Effector memory CD8-positive, alpha-beta T cell (primary cell): ENCODE data around the gene USP6.
"Not testable (repeated sequence)": the region's sequence is repeated elsewhere in the genome, so short reads cannot be mapped to it uniquely, and the experiment has no call there.

Experiments
- ATAC-seq: fragments of 150-1000 bp; cut with Tn5 transposase; replicated peaks from 2 replicates; pipeline ENCODE4 v1.10.0; 2021; ENCODE audit warnings: mild to moderate bottlenecking, moderate library complexity
- DNase-seq, 3 experiments: peaks; one replicate each; pipeline ENCODE4 v3.0.0; 2021
- H3K27ac Mint-ChIP-seq, 2 donors: one replicate each; pipeline ENCODE4 v1.8.0; 2022; ENCODE audit warnings: mild to moderate bottlenecking in 2 of 2, mixed read lengths in 2 of 2, moderate library complexity in 2 of 2
- H3K27me3 Mint-ChIP-seq, 2 donors: one replicate each; pipeline ENCODE4 v1.8.0; 2022; ENCODE audit warnings: mixed read lengths in 2 of 2
- H3K36me3 Mint-ChIP-seq: one replicate; pipeline ENCODE4 v1.8.0; 2022; ENCODE audit warnings: mild to moderate bottlenecking, moderate library complexity, mixed read lengths; ENCODE audit not compliant: insufficient read depth
- H3K4me1 Mint-ChIP-seq, 2 donors: one replicate each; pipeline ENCODE4 v1.8.0; 2022; ENCODE audit warnings: low read depth in 2 of 2, mixed read lengths in 2 of 2
- H3K4me3 Mint-ChIP-seq, 2 donors: one replicate each; pipeline ENCODE4 v1.8.0; 2022; ENCODE audit warnings: mild to moderate bottlenecking in 2 of 2, mixed read lengths in 2 of 2, moderate library complexity in 2 of 2
- H3K9me3 Mint-ChIP-seq, 2 donors: one replicate each; pipeline ENCODE4 v1.8.0; 2022; ENCODE audit warnings: mixed read lengths in 2 of 2

Gene USP6

GRCh38 chr17:5126719-5127488 is 11.1 kb downstream of the USP6 start:
- Mint-ChIP-seq H3K9me3 (no peaks in the 10 kb centered on the region), H3K27ac (no peak overlapping the region), H3K36me3 (no peaks in the 10 kb centered on the region), H3K4me3 (no peak overlapping the region), H3K4me1 (no peaks in the 10 kb centered on the region), H3K27me3 (peaks cover 14 to 57% of the 10 kb centered on the region in 2 donors)
- ATAC-seq = no peak
- DNase-seq = no peak

- Mint-ChIP-seq H3K36me3 (no peaks in the 10 kb centered on the region), H3K27me3 (peaks cover 11 to 48% of the 10 kb centered on the region in 2 donors), H3K9me3 (no peaks in the 10 kb centered on the region), H3K27ac (no peak overlapping the region), H3K4me3 (no peak overlapping the region), H3K4me1 (no peaks in the 10 kb centered on the region)
- DNase-seq (no peak), ATAC-seq (no peak)
Observed at GRCh38 chr17:5127910-5128309, 12.1 kb downstream of the USP6 start.

GRCh38 chr17:5128387-5128786 is 12.6 kb downstream of the USP6 start:
- not testable (repeated sequence) for ATAC-seq, H3K36me3 Mint-ChIP-seq, H3K4me1 Mint-ChIP-seq, DNase-seq, H3K4me3 Mint-ChIP-seq, H3K27ac Mint-ChIP-seq, H3K9me3 Mint-ChIP-seq
- H3K27me3 Mint-ChIP-seq = peaks cover 11 to 48% of the 10 kb centered on the region in 2 donors

- H3K4me1 Mint-ChIP-seq = no peaks in the 10 kb centered on the region
Observed at GRCh38 chr17:5128905-5129535, 13.2 kb downstream of the USP6 start.

DNA sequence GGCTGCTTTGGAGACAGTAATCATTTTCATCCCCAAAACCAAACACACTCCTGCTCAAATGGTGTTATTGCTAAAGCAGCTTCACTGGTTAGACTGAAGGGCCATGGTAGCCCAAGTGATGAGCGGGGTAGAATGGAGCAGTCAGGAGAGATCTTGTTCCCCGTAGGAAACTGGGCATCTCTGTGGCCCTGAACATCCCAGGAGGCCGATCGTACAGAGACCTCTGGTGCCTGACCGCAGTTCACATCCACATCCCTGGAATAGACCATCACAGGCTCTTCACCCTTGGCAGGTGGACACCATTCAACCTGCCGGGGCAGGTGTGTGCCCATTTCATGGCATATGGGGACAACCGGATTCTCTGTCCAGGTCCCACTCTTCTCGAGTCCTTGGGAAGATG is 13.9 kb downstream of the USP6 start:
- H3K27me3 Mint-ChIP-seq = peaks cover 11 to 40% of the 10 kb centered on the region in 2 donors
- not testable (repeated sequence) for H3K27ac Mint-ChIP-seq, H3K9me3 Mint-ChIP-seq

More at GRCh38 chr17:5128905-5129535, 13.2 kb downstream of the USP6 start:
- DNase-seq (no peak), ATAC-seq (no peak)
- no peaks in the 10 kb centered on the region for H3K9me3 Mint-ChIP-seq
- H3K27me3 Mint-ChIP-seq = peaks cover 11 to 42% of the 10 kb centered on the region in 2 donors
- no peak overlapping the region for H3K27ac Mint-ChIP-seq
- no peak overlapping the region for H3K4me3 Mint-ChIP-seq
- H3K36me3 Mint-ChIP-seq = no peaks in the 10 kb centered on the region

DNA sequence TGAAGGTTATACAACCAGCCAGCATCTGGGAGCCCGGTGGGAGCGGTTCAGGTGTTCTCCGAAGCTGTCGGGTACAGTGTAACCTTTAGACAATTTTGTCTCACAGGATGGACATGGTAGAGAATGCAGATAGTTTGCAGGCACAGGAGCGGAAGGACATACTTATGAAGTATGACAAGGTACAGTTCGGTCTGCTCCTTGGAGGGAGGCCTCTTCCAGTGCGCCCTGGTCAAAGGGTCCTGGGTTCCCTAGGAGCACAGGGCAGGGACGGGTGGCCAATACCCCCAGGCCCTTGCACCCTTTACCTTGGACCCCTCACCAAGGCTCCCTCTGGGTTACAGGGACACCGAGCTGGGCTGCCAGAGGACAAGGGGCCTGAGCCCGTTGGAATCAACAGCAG is 14.4 kb downstream of the USP6 start:
- not testable (repeated sequence) for H3K4me1 Mint-ChIP-seq, H3K4me3 Mint-ChIP-seq, H3K36me3 Mint-ChIP-seq, DNase-seq, H3K9me3 Mint-ChIP-seq, H3K27ac Mint-ChIP-seq, ATAC-seq
- peaks cover 11 to 40% of the 10 kb centered on the region in 2 donors for H3K27me3 Mint-ChIP-seq

More for the DNA sequence above, 13.9 kb downstream of the USP6 start:
- not testable (repeated sequence) for H3K4me1 Mint-ChIP-seq, H3K4me3 Mint-ChIP-seq, H3K36me3 Mint-ChIP-seq, DNase-seq, ATAC-seq

DNA sequence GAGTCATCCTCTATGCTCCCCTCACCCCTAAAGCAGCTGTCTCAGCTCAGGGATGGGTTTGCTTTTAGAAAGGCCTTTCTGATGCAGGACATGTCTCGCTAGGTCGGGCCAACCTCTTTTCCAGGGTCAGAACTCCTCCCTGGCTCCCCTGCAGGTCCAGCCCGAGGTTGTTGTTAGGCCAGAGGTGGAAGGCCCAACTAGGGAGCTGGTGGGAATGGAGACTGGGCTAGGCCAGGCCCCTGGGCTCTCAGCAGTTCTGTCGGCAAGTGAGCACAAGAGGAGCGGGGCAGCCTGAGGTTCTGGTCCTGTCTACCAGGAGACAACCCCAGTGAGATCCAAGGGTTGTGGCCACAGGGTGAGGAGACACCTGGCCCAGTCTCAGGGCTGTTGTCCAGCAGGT is 14.9 kb downstream of the USP6 start:
- H3K36me3 Mint-ChIP-seq, DNase-seq, H3K27ac Mint-ChIP-seq, H3K4me1 Mint-ChIP-seq, H3K4me3 Mint-ChIP-seq, ATAC-seq, H3K9me3 Mint-ChIP-seq: not testable (repeated sequence)
- peaks cover 11 to 41% of the 10 kb centered on the region in 2 donors for H3K27me3 Mint-ChIP-seq

GRCh38 chr17:5131146-5131715 is 15.4 kb downstream of the USP6 start:
- no peak overlapping the region for H3K4me3 Mint-ChIP-seq
- no peak overlapping the region for H3K27ac Mint-ChIP-seq
- no peaks in the 10 kb centered on the region for H3K4me1 Mint-ChIP-seq
- H3K27me3 Mint-ChIP-seq = peaks cover 11 to 46% of the 10 kb centered on the region in 2 donors
- ATAC-seq (no peak), DNase-seq (no peak)
- H3K9me3 Mint-ChIP-seq = no peaks in the 10 kb centered on the region
- no peaks in the 10 kb centered on the region for H3K36me3 Mint-ChIP-seq

- H3K9me3 Mint-ChIP-seq, ATAC-seq, DNase-seq, H3K27ac Mint-ChIP-seq, H3K4me1 Mint-ChIP-seq, H3K4me3 Mint-ChIP-seq, H3K36me3 Mint-ChIP-seq: not testable (repeated sequence)
- H3K27me3 Mint-ChIP-seq = peaks cover 11 to 47% of the 10 kb centered on the region in 2 donors
Observed at GRCh38 chr17:5131799-5132502, 16.1 kb downstream of the USP6 start.

DNA sequence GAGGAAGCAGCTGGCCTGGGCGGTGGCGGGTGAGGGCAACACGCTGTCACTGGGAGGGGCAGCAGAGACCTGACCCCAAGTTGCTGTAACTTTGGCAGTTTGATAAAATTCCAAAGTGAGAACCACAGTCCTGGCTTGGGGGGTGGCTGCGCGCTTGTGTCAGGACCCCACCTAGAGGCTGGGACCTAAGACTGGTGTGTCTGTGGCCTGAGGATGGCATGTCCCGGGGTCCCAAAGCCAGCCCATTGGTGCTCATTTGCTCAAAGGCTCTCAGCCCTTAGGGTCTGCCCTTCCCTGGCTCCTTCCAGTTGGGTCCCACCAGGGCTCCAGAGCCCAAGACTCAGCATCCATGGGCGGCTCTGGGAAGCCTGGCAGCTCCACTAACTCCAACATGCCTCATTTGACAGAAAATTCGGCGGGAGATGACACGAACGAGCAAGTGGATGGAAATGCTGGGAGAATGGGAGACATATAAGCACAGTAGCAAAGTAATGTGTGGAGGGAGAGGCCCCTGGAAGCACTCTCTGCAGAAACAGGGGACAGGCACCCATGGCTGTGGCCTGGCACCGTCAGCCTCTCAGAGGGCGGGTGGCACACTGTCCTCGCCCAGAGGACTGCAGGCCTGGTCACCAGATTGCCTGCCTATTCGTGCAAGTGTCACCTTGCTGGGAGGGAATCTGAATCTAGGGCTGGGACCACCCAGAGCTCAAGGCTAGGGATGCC is 16.8 kb downstream of the USP6 start:
- DNase-seq, H3K36me3 Mint-ChIP-seq, H3K4me3 Mint-ChIP-seq, H3K9me3 Mint-ChIP-seq, ATAC-seq, H3K4me1 Mint-ChIP-seq, H3K27ac Mint-ChIP-seq: not testable (repeated sequence)
- peaks cover 4 to 40% of the 10 kb centered on the region in 2 donors for H3K27me3 Mint-ChIP-seq

GRCh38 chr17:5133311-5133710 is 17.5 kb downstream of the USP6 start:
- ATAC-seq = no peak
- Mint-ChIP-seq H3K27ac (no peak overlapping the region), H3K36me3 (no peaks in the 10 kb centered on the region), H3K9me3 (no peaks in the 10 kb centered on the region), H3K4me3 (no peak overlapping the region), H3K4me1 (no peaks in the 10 kb centered on the region), H3K27me3 (peaks cover 0 to 37% of the 10 kb centered on the region in 2 donors)
- no peak for DNase-seq

GRCh38 chr17:5133961-5134360 is 18.1 kb downstream of the USP6 start:
- not testable (repeated sequence) for H3K9me3 Mint-ChIP-seq, H3K4me3 Mint-ChIP-seq, H3K27ac Mint-ChIP-seq, DNase-seq, H3K36me3 Mint-ChIP-seq, H3K4me1 Mint-ChIP-seq, ATAC-seq
- H3K27me3 Mint-ChIP-seq = peaks cover 0 to 37% of the 10 kb centered on the region in 2 donors

DNA sequence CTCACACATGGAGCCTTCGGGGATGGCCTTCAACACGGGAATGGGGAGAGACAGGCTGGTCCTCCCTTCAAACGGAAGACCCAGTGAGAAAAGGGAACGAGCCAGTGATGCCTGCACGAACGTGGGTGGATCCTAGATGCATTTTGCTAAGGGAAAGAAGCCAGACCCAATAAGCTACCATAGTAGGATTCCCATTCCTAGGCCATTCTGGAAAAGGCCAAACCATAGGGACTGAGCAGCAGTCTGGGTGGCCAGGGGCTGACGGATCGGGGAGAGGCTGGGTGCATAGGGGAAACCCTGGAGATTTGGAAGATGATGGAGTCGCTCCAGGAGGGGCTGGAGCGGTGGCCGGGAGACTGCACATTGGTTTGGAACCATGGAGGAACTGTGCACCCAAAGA is 18.7 kb downstream of the USP6 start:
- not testable (repeated sequence) for H3K4me3 Mint-ChIP-seq, DNase-seq, H3K4me1 Mint-ChIP-seq, H3K9me3 Mint-ChIP-seq, H3K27ac Mint-ChIP-seq, H3K36me3 Mint-ChIP-seq, ATAC-seq
- H3K27me3 Mint-ChIP-seq = peaks cover 0 to 37% of the 10 kb centered on the region in 2 donors
